GM18505 (cell line): Measurements from ENCODE around the gene MGARP.
A peak's percentile ranks its signal among the peaks of the same experiment; 100 is the strongest.
"Not testable (repeated sequence)": the region's sequence is repeated elsewhere in the genome, so short reads cannot be mapped to it uniquely, and the experiment has no call there.

Experiments
- ATAC-seq: cut with Tn5 transposase; IDR thresholded peaks from one replicate; pipeline ENCODE4 v1.9.1; 2021; ENCODE audit not compliant: unreplicated experiment
- POLR2A ChIP-seq: IDR thresholded peaks from 4 replicates; pipeline ENCODE4 v1.6.1; 2011; ENCODE audit warnings: borderline replicate concordance; ENCODE audit not compliant: insufficient read depth, insufficient read length; ENCODE audit errors: extremely low read depth

The MGARP gene

DNA sequence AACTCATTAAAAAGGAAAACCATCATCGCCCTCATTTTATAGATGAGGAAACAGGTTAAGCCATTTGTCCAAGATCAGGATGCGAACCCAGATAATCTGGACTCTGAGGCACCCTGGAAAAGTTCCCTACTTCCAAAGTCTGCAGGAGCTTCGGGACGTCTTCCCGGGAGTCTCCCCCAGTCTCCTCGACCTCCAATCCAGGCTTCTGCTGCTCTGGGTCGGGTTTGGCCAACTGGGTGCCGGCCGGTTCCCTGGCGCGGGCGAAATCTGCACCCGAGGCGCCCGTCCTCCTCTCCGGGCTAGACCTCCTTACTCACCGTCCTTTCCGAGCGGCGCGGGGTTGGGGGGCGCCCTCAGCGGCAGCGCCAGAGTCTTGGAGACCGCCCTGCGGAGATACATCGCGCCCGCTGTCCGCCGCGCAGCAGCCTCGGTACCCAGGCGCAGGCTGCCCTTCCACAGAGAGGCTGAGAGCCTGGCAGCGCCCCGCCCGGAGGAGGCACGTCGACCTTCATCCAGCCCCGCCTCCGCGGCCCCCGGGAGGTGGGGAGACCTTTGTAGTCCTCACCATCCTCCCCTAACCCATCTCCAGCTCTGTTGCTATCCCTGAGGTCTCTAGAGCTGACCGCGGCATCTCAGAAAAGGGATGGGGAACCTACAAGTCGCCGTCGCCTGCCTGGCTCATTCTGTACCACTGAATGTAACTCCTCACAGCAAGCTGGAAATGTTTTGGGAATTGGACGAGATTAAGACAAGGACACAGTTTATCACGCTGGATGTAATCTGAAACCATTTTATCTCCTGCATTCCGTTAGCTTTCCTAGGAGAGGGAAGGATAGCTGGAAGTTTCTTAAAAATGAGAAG, at the start of gene MGARP:
Gene MGARP (minus strand): TSS at position 466 of the 861 bp plus-strand sequence. CDS start 67 bp downstream, at position 399.
- peak; percentile 61 for ATAC-seq
- no peak for TF ChIP-seq POLR2A

DNA sequence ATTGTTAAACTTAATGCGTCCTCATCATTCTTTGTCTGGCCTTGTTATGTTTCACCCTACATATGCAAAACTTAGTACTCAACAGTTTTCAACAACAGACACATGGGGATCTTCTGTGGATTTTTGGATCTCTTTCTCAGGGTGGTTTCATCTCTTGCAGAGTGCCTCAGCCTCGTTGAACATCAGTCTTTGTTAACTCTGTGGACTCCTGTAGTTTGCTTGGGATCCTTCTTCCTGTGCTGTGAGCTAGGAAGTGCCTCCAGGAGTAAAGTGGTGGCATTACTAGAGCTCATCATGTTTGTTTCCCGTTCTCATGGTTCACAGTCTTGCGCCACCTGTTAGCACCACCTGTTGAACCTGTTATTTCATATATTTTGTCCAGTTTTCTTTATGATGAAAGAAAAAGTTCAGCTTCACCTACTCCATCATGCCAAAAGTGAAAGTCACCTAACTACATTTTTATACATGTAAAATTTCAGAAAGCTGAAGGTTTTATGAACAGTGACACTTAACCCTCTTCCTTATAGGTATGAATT, 49.7 kb upstream of the MGARP start:
- TF ChIP-seq POLR2A, result no peak
- no peak for ATAC-seq

DNA sequence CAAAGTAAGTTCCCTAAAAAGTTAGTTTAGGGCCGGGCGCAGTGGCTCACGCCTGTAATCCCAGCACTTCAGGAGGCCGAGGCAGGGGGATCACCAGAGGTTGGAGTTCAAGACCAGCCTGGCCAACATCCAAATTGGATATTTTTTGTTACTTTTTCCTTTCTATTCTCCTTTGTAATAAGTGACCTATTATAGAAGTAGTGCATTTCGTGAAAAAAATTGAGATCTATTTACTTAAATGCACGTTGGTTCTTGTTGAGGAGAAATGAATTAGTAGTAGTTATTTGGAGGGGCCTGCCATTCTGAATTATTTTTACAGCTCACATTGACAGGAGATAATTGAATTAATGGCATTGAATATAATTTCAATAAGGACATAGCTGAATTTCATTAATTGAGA, 44.6 kb upstream of the MGARP start:
- no peak for ATAC-seq
- no peak for TF ChIP-seq POLR2A

DNA sequence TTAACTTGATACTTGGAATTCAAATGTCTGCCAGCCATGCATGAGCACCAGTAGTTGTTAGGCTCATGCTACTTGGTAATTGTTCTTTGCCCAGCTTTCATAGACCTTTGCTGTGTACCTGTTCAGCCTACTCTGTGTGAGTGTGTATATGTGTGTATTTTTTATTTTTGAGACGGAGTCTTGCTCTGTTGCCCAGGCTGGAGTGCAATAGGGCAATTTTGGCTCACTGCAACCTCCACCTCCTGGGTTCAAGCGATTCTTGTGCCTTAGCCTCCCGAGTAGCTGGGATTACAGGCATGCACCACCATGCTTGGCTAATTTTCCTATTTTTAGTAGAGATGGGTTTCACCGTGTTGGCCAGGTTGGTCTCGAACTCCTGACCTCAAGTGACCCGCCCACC, 42.5 kb upstream of the MGARP start:
- ATAC-seq, result not testable (repeated sequence)

DNA sequence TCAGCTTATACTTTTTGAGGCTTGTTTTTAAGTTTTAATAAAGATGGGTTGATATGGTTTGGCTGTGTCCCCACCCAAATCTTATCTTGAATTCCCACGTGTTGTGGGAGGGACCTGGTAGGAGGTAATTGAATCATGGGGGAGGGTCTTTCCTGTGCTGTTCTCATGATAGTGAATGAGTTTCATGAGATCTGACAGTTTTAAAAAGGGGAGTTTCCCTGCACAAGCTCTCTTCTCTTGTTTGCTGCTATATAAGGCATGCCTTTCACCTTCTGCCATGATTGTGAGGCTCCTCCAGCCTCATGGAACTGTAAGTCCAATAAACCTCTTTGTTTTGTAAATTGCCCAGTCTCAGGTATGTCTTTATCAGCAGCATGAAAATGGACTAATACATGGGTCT, 42.0 kb upstream of the MGARP start:
- not testable (repeated sequence) for ATAC-seq

DNA sequence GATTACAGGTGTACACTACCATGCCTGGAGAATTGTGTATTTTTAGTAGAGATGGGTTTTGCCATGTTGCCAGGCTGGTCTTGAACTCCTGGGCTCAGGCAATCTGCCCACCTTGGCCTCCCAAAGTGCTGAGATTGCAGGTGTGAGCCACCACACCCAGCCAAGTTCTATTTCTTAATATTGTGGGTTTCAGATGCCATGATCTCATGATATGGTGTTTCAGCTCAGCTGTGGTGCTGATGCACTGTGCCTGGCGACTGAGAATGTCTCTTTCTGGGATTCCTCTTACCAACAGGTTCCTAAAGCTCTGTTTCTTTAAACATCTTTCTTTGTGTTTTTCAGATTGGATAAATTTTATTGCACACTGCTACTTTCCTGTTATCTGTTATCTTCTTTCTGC, 39.5 kb upstream of the MGARP start:
- TF ChIP-seq POLR2A, result no peak
- ATAC-seq, result no peak

DNA sequence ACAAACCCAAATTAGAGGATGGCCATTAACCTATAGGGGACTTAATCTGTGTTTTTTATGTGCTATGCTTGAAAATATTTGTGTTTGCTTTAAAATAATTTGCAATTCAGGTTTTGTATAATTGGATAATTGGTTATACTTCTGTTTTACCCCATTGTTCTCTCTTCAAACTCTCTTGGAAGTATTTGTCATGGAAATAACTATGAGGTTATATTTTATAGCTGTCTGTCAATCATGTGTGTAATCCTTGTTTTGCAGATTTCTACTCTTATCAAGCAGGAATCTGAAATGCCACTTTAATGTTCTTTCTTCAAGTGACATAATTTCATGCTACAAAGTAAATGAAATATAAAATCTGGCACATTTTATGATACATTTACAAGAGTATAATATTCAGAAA, 37.6 kb upstream of the MGARP start:
- ATAC-seq, result no peak
- TF ChIP-seq POLR2A, result no peak

DNA sequence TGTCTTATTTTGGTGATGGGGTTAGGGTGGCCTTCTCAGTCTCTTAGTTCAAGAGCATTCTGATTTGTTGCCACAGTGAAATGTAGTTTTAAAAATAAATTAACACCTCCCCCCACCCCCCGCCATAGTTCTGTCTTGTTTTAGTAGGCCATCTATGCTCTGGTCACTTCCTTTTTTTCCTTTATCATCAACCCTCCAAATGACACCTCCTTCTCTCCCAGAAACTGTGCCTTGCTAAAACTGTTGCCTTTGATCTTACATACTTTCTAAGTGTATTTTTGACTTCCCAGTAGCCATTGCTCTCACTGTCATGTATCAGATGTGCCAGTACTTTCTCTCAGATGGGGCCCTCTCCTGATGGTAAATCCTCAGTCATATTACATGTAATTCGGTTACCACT, 36.7 kb upstream of the MGARP start:
- ATAC-seq, result no peak
- TF ChIP-seq POLR2A, result no peak

DNA sequence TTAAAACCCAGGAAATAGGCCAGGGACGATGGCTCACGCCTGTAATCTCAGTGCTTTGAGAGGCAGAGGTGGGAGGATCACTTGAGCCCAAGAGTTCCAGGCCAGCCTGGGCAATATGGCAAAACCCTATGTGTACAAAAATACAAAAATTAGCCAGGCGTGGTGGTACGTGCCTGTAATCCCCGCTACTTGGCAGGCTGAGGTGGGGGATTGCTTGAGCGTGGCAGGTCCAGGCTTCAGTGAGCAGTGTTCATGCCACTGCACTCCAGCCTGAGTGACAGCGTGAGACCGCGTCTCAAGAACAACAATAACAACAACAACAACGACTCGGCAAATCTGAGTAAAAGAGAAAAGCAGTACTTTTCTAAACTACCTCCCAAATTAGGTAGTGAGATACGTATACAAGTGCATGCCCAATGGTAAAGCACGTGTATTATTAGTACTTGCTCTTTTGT, 35.2 kb upstream of the MGARP start:
- peak; percentile 79 for ATAC-seq
- no peak for TF ChIP-seq POLR2A

DNA sequence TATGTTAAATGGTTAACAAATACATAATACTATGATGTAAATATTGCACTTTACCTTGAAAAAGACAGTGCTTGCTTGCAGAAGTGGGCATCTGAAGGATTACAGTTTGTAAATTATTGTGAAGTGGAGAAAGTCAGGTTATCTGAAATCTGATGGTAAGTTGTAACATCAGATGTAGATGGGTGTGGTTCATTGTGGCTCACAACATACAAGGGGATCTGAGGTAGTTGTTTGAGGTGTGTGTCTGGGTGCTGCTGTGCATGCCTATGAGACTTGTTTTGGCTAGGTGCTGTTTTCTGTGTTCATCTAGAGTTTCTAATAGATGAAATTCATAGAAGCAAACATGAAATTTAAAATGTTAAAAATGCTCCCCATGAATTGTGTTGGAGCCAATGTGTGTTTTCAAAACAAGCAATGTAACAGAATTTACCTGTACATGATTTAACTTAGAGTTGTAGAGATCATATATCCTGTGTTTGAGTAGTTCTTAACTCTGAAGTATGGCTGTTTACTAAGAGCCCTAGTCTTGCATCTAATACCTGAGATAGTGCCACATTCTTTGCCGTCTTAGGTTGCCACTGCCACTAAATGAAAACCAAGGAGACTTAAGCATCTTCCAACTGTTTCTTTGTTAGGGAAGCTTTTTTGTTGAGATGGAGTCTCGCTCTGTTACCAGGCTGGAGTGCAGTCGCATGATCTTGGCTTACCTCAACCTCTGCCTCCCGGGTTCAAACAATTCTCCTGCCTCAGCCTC, 34.2 kb upstream of the MGARP start:
- TF ChIP-seq POLR2A, result no peak
- ATAC-seq, result no peak

DNA sequence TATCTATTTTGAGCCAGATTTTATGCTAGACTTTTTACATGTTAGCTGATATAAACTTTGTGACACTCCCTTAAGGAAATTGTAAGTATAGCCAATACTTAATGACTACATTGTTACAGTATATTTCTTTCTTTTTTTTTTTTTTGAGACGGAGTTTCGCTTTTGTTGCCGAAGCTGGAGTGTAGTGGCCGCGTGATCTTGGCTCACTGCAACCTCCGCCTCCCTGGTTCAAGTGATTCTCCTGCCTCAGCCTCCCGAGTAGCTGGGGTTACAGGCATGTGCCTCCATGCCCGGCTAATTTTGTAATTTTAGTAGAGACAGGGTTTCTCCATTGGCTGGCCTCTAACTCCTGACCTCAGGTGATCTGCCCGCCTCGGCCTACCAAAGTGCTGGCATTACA, 33.4 kb upstream of the MGARP start:
- ATAC-seq, result not testable (repeated sequence)

DNA sequence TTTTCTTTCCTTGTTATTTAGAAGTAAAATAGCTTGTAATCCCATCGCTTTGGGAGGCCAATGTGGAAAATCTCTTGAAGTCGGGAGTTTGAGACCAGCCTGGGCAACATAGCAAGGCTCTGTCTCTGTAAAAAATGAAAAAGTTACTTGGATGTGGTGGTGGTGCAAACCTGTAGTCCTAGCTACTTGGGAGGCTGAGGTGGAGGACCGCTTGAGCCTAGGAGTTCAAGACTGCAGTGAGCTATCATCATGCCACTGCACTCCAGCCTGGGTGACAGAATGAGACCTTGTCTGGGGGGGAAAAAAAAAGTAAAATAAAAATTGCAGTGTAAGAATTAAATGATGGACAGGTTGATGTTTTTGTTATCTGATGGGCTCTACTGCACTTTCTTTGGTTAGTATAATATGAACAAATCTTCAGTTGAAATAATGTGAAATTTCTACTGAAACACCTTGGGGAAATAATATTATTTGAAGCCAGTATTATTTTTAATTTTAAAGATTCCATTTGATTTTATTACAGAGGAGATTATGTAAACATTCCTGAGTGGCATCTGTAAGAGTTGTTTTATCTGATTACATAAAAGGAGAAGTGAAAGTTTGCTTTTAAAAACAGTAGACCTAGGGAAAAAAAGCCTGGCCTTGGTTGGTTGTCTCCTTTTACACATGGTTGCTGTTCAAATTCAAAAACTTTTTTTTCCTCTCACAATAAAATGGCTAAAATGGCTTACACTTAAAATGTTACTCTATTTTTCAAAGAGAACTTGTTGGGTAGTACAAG, 32.7 kb upstream of the MGARP start:
- TF ChIP-seq POLR2A, result no peak
- no peak for ATAC-seq

DNA sequence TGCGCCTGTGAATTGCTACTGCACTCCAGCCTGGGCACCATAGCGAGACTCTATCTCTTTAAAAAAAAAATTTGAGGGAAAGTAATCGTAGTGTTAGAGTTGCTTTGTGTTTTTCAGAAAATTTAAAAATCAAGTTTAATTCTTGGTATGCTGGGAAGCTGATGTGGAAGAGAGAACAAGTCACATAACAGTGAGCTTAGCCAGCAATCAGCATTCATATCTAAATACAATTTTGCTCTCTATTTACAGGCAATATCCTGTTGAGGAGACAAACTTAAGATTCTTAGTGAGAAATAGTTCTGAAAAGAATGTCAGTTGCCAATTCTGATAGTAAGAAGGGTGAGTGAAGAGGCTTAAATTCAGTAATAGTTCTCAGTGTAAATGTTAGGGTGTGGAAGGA, 31.9 kb upstream of the MGARP start:
- no peak for ATAC-seq
- no peak for TF ChIP-seq POLR2A
